ENCODE results near the gene IFT43. TPM values are rescaled to one million over a fixed set of nuclear protein-coding genes. Genes with fewer than 3 reads are reported as not detected.

The IFT43 gene
- total and polyA plus RNA-seq, 7 donors: 10.4 to 23.6 (median 15.6) TPM

DNA sequence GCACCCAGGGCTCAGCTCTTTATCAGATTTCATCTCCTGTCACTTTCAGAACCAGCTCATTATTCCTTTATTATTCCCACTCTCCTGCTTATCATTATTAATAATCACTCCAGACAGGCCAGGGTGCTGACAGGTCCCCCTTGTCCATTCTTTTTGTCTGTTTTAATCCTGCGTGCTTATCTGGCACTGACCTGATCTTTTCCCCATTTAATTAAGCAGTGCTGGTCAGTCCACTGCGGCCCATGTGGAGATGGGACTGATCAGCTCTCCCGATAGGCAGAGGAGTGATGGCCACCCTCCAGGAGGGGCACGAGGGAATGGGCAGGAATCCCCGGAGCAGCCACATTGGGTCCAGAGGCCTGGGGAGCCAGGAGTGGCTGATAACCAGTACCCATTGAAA is 110.7 kb downstream of the IFT43 start:
- Histone ChIP-seq H3K4me3 (no peak overlapping the region), H3K27me3 (ENCODE audit: insufficient read depth in 3 of 3, low read length in 2 of 3) (no peaks in the 10 kb centered on the region), H3K4me1 (peaks cover 10% of the 10 kb centered on the region), H3K36me3 (ENCODE audit: insufficient read depth in 1 of 2, low read depth in 1 of 2) (no peaks in the 10 kb centered on the region), H3K9me3 (no peaks in the 10 kb centered on the region), H3K27ac (no peak overlapping the region)
- WGBS, 3 donors: 84 to 88% (median 86%) methylated on average over 5 of the region's 5 CpGs
- DNase-seq: no peak
- ATAC-seq: no peak
- intact Hi-C loops (cut with DNase I): loop anchor here in 1 of 2 donors (10.0 kb wide), 1 partner anchor 391 kb away; no protein-coding TSS in a partner anchor
- TF ChIP-seq, protein P1, sequence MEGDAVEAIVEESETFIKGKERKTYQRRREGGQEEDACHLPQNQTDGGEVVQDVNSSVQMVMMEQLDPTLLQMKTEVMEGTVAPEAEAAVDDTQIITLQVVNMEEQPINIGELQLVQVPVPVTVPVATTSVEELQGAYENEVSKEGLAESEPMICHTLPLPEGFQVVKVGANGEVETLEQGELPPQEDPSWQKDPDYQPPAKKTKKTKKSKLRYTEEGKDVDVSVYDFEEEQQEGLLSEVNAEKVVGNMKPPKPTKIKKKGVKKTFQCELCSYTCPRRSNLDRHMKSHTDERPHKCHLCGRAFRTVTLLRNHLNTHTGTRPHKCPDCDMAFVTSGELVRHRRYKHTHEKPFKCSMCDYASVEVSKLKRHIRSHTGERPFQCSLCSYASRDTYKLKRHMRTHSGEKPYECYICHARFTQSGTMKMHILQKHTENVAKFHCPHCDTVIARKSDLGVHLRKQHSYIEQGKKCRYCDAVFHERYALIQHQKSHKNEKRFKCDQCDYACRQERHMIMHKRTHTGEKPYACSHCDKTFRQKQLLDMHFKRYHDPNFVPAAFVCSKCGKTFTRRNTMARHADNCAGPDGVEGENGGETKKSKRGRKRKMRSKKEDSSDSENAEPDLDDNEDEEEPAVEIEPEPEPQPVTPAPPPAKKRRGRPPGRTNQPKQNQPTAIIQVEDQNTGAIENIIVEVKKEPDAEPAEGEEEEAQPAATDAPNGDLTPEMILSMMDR (IDR thresholded peaks at IDR 0.05): no peak

DNA sequence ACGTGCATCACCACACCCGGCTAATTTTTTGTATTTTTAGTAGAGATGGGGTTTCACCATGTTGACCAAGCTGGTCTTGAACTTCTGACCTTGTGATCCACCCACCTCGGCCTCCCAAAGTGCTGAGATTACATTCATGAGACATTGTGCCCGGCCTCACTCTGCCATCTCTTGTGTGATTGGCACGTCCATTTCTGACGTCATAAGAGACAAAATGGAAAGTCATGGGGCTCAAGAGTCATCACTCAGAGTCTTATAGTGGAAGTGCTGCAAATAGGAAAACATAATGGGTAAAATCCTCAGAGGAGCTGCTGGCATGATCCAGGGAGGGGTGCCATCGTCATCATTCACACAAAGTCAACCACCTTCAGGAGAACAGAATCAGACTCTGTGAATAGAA is 112.0 kb downstream of the IFT43 start:
- no peaks in the 10 kb centered on the region for H3K36me3 ChIP-seq (ENCODE audit: insufficient read depth in 1 of 2, low read depth in 1 of 2)
- no peaks in the 10 kb centered on the region for H3K27me3 ChIP-seq (ENCODE audit: insufficient read depth in 3 of 3, low read length in 2 of 3)
- ATAC-seq: no peak
- no peak for DNase-seq
- peaks cover 4% of the 10 kb centered on the region for H3K4me1 ChIP-seq
- H3K27ac ChIP-seq: no peak overlapping the region
- WGBS, 3 donors: 81 to 85% (median 85%) methylated on average over 7 of the region's 7 CpGs
- H3K9me3 ChIP-seq: no peaks in the 10 kb centered on the region
- intact Hi-C loops (cut with DNase I): loop anchor here in 1 of 2 donors (10.0 kb wide), 1 partner anchor 393 kb away; no protein-coding TSS in a partner anchor
- TF ChIP-seq, protein P1 (IDR thresholded peaks at IDR 0.05): no peak
- no peak overlapping the region for H3K4me3 ChIP-seq

DNA sequence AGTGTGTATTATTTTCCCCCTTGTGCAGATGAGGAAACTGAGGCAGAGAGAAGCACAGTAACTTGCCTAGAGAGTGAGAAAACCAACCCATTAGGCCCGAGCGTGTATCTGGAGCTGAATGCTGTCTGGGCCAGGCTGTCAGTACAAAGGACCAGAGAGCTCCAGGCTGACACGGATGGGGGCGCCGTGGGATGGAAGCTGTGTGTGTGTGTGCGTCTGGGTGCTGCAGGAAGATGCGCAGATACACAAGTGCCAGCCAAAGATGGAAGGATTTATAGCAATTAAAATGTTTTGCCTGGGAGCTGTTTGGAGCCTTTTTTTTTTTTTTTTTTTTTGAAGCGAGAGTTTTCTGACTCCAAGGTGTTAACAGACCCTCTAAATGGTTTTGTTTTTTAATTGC is 112.5 kb downstream of the IFT43 start:
- TF ChIP-seq, protein P1 (IDR thresholded peaks at IDR 0.05): no peak
- no peak for DNase-seq
- no peak overlapping the region for H3K4me3 ChIP-seq
- no peak for ATAC-seq
- WGBS, 3 donors: 91 to 96% (median 96%) methylated on average over 8 of the region's 8 CpGs
- H3K9me3 ChIP-seq: no peaks in the 10 kb centered on the region
- no peak overlapping the region for H3K27ac ChIP-seq
- intact Hi-C loops (cut with DNase I): loop anchor here in 1 of 2 donors (10.0 kb wide), 1 partner anchor 393 kb away; no protein-coding TSS in a partner anchor
- H3K4me1 ChIP-seq: peaks cover 4% of the 10 kb centered on the region
- H3K36me3 ChIP-seq (ENCODE audit: insufficient read depth in 1 of 2, low read depth in 1 of 2): no peaks in the 10 kb centered on the region
- no peaks in the 10 kb centered on the region for H3K27me3 ChIP-seq (ENCODE audit: insufficient read depth in 3 of 3, low read length in 2 of 3)

DNA sequence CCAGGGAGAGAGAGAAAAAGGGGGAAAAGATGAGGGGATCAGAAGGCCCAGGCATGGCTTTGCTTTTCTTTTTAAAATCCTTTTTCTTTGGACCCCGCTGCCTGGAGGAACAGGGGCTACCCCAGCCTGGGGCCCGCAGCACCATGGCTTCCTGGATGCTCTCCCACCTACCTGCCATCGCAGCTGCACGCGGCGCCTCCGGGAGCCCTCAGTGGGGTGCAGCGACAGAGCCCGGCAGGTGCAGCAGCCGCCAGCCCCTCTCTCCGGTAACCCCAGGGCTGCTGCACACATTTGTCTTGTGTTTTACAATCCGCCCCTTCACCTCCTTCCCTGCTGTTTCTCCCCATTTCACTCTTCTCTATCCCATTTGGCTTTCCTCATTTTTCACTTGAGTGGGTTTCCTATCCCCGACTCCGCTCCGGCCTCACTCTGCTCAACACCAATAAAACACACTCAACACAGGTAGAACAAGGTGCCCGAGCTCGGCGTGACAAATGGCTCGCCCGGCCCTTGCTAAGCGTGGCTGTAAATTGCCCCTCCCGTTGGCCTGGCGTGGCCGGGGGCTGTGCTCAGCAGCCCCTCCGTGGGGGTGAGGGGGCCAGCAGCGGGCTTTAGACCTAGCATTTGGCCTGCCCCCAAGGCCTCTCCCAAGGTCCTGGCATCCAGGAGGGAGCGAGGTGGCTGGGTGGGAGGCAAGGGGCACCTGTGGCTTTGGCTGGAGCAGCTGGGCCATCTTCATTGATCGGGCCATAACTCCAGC is 113.5 kb downstream of the IFT43 start:
- Histone ChIP-seq H3K27me3 (ENCODE audit: insufficient read depth in 3 of 3, low read length in 2 of 3) (no peaks in the 10 kb centered on the region), H3K36me3 (ENCODE audit: insufficient read depth in 1 of 2, low read depth in 1 of 2) (no peaks in the 10 kb centered on the region), H3K4me1 (peaks cover 4% of the 10 kb centered on the region), H3K9me3 (no peaks in the 10 kb centered on the region), H3K27ac (no peak overlapping the region), H3K4me3 (no peak overlapping the region)
- no peak for ATAC-seq
- TF ChIP-seq, protein P1 (IDR thresholded peaks at IDR 0.05): no peak
- intact Hi-C loops (cut with DNase I): loop anchor here in 1 of 2 donors (10.0 kb wide), 1 partner anchor 394 kb away; no protein-coding TSS in a partner anchor
- no peak for DNase-seq
- WGBS, 3 donors: 85 to 89% (median 87%) methylated on average over 28 of the region's 28 CpGs
